Measurements from ENCODE around the gene MYCBP2.
A peak's percentile ranks its signal among the peaks of the same experiment; 100 is the strongest.
"Not testable (repeated sequence)": the region's sequence is repeated elsewhere in the genome, so short reads cannot be mapped to it uniquely, and the experiment has no call there.

MYCBP2 gene

DNA sequence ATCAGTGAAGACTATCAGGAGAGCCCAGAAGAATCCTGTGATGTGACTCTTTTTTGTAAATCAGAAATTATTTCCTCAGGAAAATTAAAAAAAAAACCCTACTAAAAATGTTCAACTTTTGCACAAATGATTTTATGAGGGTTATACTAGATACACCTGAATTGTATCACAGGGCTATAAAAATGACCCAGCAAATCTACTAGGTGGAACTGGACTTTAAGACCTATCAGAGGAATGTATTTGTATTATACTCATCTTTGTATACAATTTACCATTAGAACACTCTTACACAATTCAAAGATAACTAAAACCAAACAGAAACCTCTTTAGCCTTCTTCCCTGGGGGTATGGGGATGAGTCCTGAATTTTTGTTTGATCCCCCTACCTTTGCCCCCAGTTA lies 307.1 kb downstream of the MYCBP2 start:
- FAIRE-seq: no peak

DNA sequence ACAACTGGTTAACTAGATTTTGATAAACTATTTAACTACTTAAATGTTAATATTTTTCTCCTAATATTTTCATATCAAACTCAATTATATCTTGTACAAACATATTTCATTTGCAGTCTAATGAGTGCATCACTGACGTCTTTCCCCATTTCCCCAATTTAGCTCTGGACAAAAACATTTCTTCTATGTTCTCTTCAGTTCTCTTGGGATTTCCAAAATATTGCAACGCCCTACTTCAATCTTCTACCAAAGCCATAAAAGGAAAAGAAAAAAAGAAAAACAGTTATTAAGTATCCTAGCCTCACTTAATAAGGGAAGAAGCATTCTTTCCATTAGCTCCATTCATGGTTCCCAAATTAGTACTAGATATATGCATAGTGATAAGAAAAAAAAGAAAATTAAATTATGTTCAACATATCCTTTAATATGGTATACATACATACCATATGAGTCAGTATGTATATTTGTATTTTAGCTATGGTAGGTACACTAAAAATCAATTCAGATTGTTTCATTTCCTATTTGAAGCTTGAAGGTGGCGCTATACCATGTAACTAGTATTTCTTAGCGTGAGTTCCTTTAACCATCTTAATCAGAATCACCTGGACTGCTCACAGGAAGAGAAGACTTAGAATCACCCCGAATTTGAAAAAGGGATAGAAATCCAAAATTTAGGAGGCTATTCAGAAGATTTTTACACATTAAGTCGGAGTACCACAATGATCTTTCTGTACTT lies 309.8 kb downstream of the MYCBP2 start:
- no peak for FAIRE-seq

DNA sequence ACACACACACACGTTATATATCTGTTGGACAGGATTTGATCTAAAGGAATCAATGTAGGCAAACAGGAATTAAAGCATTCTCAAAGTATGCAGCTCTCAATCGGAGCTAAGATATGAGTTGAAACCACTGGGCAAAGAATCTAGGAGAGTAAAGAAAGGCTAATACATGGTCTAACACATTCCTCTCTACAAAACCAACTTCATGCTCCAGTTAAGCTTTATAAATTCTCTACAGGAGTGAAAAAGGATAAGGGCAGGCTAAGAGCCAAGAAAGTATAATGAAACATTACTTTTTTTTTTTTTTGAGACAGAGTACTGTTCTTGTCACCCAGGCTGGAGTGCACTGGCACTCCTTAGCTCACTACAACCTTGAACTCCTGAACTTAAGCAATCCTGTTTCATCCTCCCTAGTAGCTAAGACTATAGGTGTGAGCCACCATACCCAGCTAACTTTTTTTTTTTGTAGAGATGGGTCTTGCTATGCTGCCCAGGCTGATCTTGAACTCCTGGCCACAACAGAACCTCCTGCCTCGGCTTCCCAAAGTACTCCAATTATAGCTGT lies 310.6 kb downstream of the MYCBP2 start:
- FAIRE-seq: no peak

- no peak for FAIRE-seq
Measured at GRCh38 chr13:77014906-77015685, 311.8 kb downstream of the MYCBP2 start.

DNA sequence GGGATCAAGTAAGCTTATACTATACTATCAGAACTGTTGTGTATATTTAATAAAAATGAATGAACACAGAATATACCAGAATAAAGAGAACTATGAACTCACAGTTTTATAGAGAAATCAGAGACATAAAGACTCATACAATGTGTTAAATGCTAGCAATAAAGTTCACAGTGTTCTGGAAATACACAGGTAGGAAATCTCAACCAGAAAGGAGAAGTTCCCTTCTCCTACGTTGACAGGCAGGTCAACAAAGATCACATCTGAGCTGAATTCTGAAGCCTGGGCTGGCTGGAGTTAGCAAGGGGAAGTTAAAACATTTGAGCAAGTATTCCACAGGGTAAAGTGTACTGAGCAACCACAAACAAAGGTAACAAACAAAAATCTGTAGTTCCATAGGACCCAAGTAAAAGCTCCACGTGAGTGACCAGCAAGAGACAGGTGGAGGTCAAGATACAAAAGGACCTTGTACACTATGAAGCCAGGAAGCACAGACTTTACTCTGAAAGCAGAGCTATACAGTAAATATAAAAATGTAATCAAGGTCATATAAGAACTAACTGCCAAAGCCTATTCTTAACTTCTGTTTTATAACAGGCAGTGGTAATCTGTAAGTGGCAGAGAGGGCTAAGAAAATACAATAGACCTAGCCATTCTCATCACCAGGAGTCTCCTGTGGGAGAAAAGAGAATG lies 312.9 kb downstream of the MYCBP2 start:
- no peak for FAIRE-seq

DNA sequence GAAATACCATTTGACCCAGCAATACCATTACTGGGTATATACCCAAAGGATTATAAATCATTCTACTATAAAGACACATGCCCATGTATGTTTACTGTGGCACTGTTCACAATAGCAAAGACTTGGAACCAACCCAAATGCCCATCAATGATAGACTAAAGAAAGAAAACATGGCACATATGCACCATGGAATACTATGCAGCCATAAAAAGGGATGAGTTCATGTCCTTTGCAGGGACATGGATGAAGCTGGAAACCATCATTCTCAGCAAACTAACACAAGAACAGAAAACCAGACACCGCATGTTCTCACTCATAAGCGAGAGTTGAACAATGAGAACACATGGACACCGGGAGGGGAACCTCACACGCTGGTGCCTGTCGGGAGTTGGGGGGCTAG lies 317.2 kb downstream of the MYCBP2 start:
- not testable (repeated sequence) for FAIRE-seq

DNA sequence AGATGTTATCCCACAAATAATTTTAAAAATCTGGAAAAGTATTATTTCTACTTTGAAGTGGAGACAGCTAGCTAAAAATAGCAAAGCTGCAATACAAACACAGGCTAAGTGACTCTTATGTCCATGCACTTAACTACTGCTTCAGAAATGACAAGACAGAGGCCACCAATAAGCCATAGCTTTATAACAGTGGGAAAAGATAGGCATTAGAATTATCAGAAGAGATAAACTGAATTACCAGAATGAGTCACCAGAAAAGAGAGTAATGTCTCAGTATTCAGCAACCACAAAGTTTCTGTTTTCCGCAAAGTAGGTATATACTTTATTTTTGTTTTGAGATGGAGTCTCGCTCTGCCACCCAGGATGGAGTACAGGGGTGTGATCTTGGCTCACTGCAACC lies 317.9 kb downstream of the MYCBP2 start:
- no peak for FAIRE-seq

- FAIRE-seq: not testable (repeated sequence)
Measured at GRCh38 chr13:77008337-77008736, 318.6 kb downstream of the MYCBP2 start.

GRCh38 chr13:77002590-77003190 lies 324.2 kb downstream of the MYCBP2 start:
- FAIRE-seq: peak; percentile 86

DNA sequence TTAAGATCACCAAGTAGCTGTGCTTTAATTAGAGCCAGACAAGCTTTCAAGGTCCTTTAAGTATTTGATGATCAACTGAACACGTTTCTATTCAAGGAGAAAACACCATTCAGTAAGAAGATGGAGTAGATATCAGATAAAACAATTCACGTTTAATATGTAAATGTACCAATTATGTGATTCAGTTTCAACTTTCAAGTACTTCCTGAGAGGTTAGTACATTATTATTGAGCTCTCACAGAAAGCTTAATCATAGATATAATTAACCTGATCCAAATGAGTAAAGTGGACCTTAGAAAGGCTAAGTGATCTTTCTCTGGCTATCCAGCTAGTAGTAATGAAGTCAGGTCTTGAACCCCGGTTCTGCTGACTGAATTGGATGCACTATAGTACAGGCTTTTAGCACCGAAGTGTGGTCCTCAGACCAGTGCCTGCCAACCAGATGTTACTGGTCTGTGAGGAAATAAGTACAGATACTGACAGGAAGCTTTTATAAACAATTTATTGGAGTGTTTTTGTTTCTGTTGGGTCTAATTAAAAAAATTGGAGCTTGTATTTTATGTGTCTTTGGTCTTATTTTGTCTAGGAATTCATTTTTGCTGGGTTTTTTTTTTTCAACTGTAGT lies 324.8 kb downstream of the MYCBP2 start:
- FAIRE-seq: no peak

DNA sequence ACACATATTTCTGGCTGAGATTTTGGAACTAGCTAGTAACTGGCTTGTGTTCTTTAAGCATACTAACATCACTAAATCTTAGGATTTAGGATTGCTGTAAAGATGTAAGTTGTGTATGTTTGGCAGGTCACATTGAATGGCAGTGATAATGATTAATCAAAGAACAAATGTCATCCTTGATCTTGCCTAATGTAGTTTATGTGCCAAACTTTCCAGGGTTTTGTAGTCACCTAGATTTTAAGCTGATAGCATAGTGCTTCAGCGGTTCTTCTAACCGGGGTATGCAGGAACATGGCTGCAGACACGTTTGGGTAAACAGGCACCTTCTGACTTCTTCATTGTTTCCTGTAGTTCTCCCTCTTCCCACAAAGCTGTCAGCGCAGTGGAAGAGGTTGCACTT lies 325.4 kb downstream of the MYCBP2 start:
- FAIRE-seq: no peak

DNA sequence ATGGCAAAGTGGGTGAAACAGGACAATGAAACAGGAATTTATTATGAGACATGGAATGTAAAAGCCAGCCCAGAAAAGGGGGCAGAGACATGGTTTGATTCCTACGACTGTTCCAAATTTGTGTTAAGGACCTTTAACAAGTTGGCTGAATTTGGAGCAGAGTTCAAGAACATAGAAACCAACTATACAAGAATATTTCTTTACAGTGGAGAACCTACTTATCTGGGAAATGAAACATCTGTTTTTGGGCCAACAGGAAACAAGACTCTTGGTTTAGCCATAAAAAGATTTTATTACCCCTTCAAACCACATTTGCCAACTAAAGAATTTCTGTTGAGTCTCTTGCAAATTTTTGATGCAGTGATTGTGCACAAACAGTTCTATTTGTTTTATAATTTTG lies 326.4 kb downstream of the MYCBP2 start:
- FAIRE-seq: no peak
